Heart right ventricle (tissue), 16 donors: ENCODE data around the gene HRH1. TPM values are rescaled to one million over a fixed set of nuclear protein-coding genes. Genes with fewer than 3 reads are reported as not detected.
A peak's percentile ranks its signal among the peaks of the same experiment; 100 is the strongest.

Experiments used
- ATAC-seq, 8 donors: fragments of 200-7000 bp; cut with Tn5 transposase; one replicate each; pipeline ENCODE4 v1.9.1; 2020; ENCODE audit warnings: mild to moderate bottlenecking in 8 of 8, moderate library complexity in 8 of 8, moderate number of reproducible peaks in 1 of 8
- DNase-seq, 2 donors: peaks; one replicate each; pipeline ENCODE4 v3.0.0-alpha.2; 2020
- H3K27ac ChIP-seq, 10 donors: fragments of 200-600 bp; sonication (generic) in 2 of 10; one replicate each; pipeline versions ENCODE4 v1.5.0 to v1.8.0; 2020 to 2022; ENCODE audit warnings: mild to moderate bottlenecking in 3 of 10
- H3K27me3 ChIP-seq, 7 donors: fragments of 200-600 bp; one replicate each; pipeline ENCODE4 v1.8.0; 2021 to 2022; ENCODE audit warnings: mild to moderate bottlenecking in 2 of 7
- H3K36me3 ChIP-seq, 9 donors: fragments of 200-600 bp; sonication (generic) in 1 of 9; one replicate each; pipeline versions ENCODE4 v1.5.0 to v1.8.0; 2020 to 2022; ENCODE audit warnings: mild to moderate bottlenecking in 2 of 9
- H3K4me1 ChIP-seq, 9 donors: fragments of 200-600 bp; sonication (generic) in 1 of 9; one replicate each; pipeline versions ENCODE4 v1.5.0 to v1.8.0; 2020 to 2022; ENCODE audit warnings: mild to moderate bottlenecking in 4 of 9
- H3K4me3 ChIP-seq, 10 donors: fragments of 200-600 bp; sonication (generic) in 2 of 10; one replicate each; pipeline versions ENCODE4 v1.5.0 to v1.8.0; 2020 to 2022; ENCODE audit warnings: mild to moderate bottlenecking in 7 of 10, moderate library complexity in 2 of 10
- H3K9me3 ChIP-seq, 11 donors: fragments of 200-600 bp in 10 of 11; sonication (generic) in 2 of 11; one replicate each; pipeline versions ENCODE4 v1.5.0 to v1.8.0; 2013 to 2022; ENCODE audit warnings: mild to moderate bottlenecking in 2 of 11, control low read depth in 1 of 11, moderate library complexity in 1 of 11
- CTCF ChIP-seq, 9 donors: fragments of 200-600 bp; sonication (generic) in 2 of 9; IDR thresholded peaks; one replicate each; pipeline versions ENCODE4 v1.5.0 to v1.8.0; 2021 to 2022; ENCODE audit warnings: antibody characterized with exemption in 9 of 9, mild to moderate bottlenecking in 5 of 9, moderate library complexity in 1 of 9
- WGBS, 2 donors: extraction: QIAGEN DNeasy Blood & Tissue Kit; methylation state at CpG; one replicate each; pipeline ENCODE4 v1.1.7; 2013; ENCODE audit warnings: inconsistent platforms in 1 of 2; 5-methylcytosine and 5-hydroxymethylcytosine counted together
- intact Hi-C, 10 donors: fragments of 100-400 bp; cut with DNase I; formaldehyde crosslinking; loops; one replicate each; pipeline versions ENCODE4 v1.11.1 to v1.14.2; 2022
- polyA plus RNA-seq, 2 donors: library from polyadenylated mRNA; stranded (reverse); fragments of 200-250 nt; gene quantifications; one replicate each; pipeline ENCODE4 v1.2.3, GENCODE V29; 2013
- total RNA-seq, 10 donors: library from RNA; stranded (reverse); fragmentation: NEBNext Ultra II Directional in 3 of 10; extraction: Animal tissue kit (Norgen Biotek cat#: 25700) in 3 of 10; gene quantifications; one replicate each; pipeline versions ENCODE4 v1.2.1 to v1.2.4, GENCODE V29; 2021 to 2023
- donor health status: Arrhythmogenic right ventricular cardiomyopathy.
- donor health status: ischemic (EF 13 %, LVEDD 7.1; RV severe dilation, severe dysfunction).
- donor health status: healthy with polysubstance abuse.
- donor health status: DM: no; HTN: yes; CAD: no.
- donor health status: DM: no; HTN: no; CAD: no.
- donor health status: ischemic (EF 25% LVEDD 6.9; RV normal size, moderate dysfunction).
- donor health status: ischemic (EF 25% LVEDD 5.7; RV mildly dilated, moderate dysfunction).
- donor health status: healthy.
- donor health status: DM: yes; HTN: yes; CAD: no.
- donor health status: Ischemic cardiomyopathy.
- donor health status: ischemic (EF 35%, LVEDD 5.7; RV mildly dilated, moderate dysfunction).
- donor health status: nonischemic (EF 11% LVEDD 7.7; RV severe dilation, severe dysfunction).
- donor health status: DM: yes; HTN: yes; CAD: no.
- donor health status: PGD.
- donor health status: ischemic (EF 29% LVEDD 5.4; RV normal size, mild dysfunction).
- donor health status: nonischemic (EF 23%, LVEDD 6.1; RV moderate dilation, normal function).

The HRH1 gene
- total and polyA plus RNA-seq, 12 donors, result 0.57 to 3.1 (median 1.3) TPM

- H3K9me3 ChIP-seq, result no peaks in the 10 kb centered on the region
- ATAC-seq (no peak), DNase-seq (no peak)
- WGBS, 2 donors, result 67 to 74% methylated on average over 2 of the region's 2 CpGs
- TF ChIP-seq CTCF (IDR thresholded peaks at IDR 0.05), result no peak
- H3K36me3 ChIP-seq, result no peaks in the 10 kb centered on the region
- no peak overlapping the region for H3K4me3 ChIP-seq
- H3K27me3 ChIP-seq, result peaks cover 0 to 44% (median 15%) of the 10 kb centered on the region in 7 donors
- peak overlapping the region in 1 of 10 donors; percentile 26 for H3K27ac ChIP-seq
- intact Hi-C loops, result loop anchor here in 3 of 10 donors (5.0 to 10.0 kb wide), 2 partner anchors 60 to 182 kb away; no protein-coding TSS in a partner anchor
- H3K4me1 ChIP-seq, result peaks cover 0 to 26% (median 10%) of the 10 kb centered on the region in 9 donors
Measured at GRCh38 chr3:11152301-11152700, 2.0 kb upstream of the HRH1 start.

GRCh38 chr3:11154953-11155325 is 646 bp downstream of the HRH1 start:
- 3% methylated on average over 10 of the region's 10 CpGs for WGBS, 2 donors
- DNase-seq (no peak), ATAC-seq (peak in 3 of 8 donors; percentile 7 to 22 (median 9))
- no peak for TF ChIP-seq CTCF (IDR thresholded peaks at IDR 0.05)
- Histone ChIP-seq H3K9me3 (no peaks in the 10 kb centered on the region), H3K27ac (peak overlapping the region in 8 of 10 donors; percentile 11 to 59 (median 36)), H3K36me3 (no peaks in the 10 kb centered on the region), H3K4me3 (peak overlapping the region; percentile 26 to 62 (median 54)), H3K4me1 (peaks cover 0 to 31% (median 10%) of the 10 kb centered on the region in 9 donors), H3K27me3 (peaks cover 0 to 44% (median 26%) of the 10 kb centered on the region in 7 donors)
- intact Hi-C loops, result loop anchor here in 7 of 10 donors (1.0 to 10.0 kb wide), 8 partner anchors 37 to 182 kb away; no protein-coding TSS in a partner anchor

GRCh38 chr3:11155341-11156025 is 1.2 kb downstream of the HRH1 start:
- H3K4me1 ChIP-seq, result peaks cover 0 to 32% (median 10%) of the 10 kb centered on the region in 9 donors
- peak; percentile 34 to 81 (median 67) for TF ChIP-seq CTCF (IDR thresholded peaks at IDR 0.05)
- peak overlapping the region in 6 of 10 donors; percentile 11 to 59 (median 36) for H3K27ac ChIP-seq
- 4 to 5% methylated on average over 8 of the region's 8 CpGs for WGBS, 2 donors
- no peaks in the 10 kb centered on the region for H3K36me3 ChIP-seq
- H3K9me3 ChIP-seq, result no peaks in the 10 kb centered on the region
- peak overlapping the region in 9 of 10 donors; percentile 26 to 62 (median 56) for H3K4me3 ChIP-seq
- H3K27me3 ChIP-seq, result peaks cover 0 to 46% (median 27%) of the 10 kb centered on the region in 7 donors
- ATAC-seq, result peak; percentile 73 to 91 (median 88)
- intact Hi-C loops, result loop anchor here in 6 of 10 donors (1.0 to 10.0 kb wide), 7 partner anchors 37 to 182 kb away; no protein-coding TSS in a partner anchor
- DNase-seq, result peak; percentile 55 to 65

- peak overlapping the region in 8 of 10 donors; percentile 5 to 62 (median 57) for H3K4me3 ChIP-seq
- H3K36me3 ChIP-seq, result no peaks in the 10 kb centered on the region
- TF ChIP-seq CTCF (IDR thresholded peaks at IDR 0.05), result no peak
- peaks cover 0 to 46% (median 27%) of the 10 kb centered on the region in 7 donors for H3K27me3 ChIP-seq
- ATAC-seq, result no peak
- H3K9me3 ChIP-seq, result no peaks in the 10 kb centered on the region
- WGBS, 2 donors, result 73 to 74% methylated on average over 4 of the region's 4 CpGs
- DNase-seq, result no peak
- H3K27ac ChIP-seq, result no peak overlapping the region
- peaks cover 0 to 32% (median 10%) of the 10 kb centered on the region in 9 donors for H3K4me1 ChIP-seq
- intact Hi-C loops, result loop anchor here in 6 of 10 donors (5.0 to 10.0 kb wide), 6 partner anchors 36 to 181 kb away; no protein-coding TSS in a partner anchor
Measured at GRCh38 chr3:11156026-11156410, 1.7 kb downstream of the HRH1 start.
